Stomach (tissue), 9 donors: ENCODE data around the gene PRPF6. TPM values are rescaled to one million over a fixed set of nuclear protein-coding genes. Genes with fewer than 3 reads are reported as not detected.

ENCODE experiments used
- DNase-seq, 2 donors: peaks; one replicate each; pipeline versions ENCODE4 v3.0.0 to v3.0.0-alpha.2; 2013 to 2019
- H3K27ac ChIP-seq, 5 donors: fragments of 200-600 bp in 4 of 5; sonication (generic) in 4 of 5; one replicate each; pipeline ENCODE4 v1.5.1; 2013 to 2019; ENCODE audit warnings: mild to moderate bottlenecking in 1 of 5, moderate library complexity in 1 of 5
- H3K27me3 ChIP-seq, 3 donors: fragments of 200-600 bp; sonication (generic); one replicate each; pipeline ENCODE4 v1.5.1; 2017 to 2019; ENCODE audit warnings: mixed run types in 1 of 3
- H3K36me3 ChIP-seq, 4 donors: fragments of 200-600 bp; sonication (generic); 1 replicate in 3 of 4; 2 replicates in 1 of 4; pipeline ENCODE4 v1.5.1; 2016 to 2019
- H3K4me1 ChIP-seq, 4 donors: fragments of 200-600 bp; sonication (generic); one replicate each; pipeline ENCODE4 v1.5.1; 2016 to 2019
- H3K4me3 ChIP-seq, 4 donors: fragments of 200-600 bp; sonication (generic) in 3 of 4; one replicate each; pipeline ENCODE4 v1.5.1; 2016 to 2019; ENCODE audit warnings: mild to moderate bottlenecking in 1 of 4
- H3K9me3 ChIP-seq, 4 donors: fragments of 200-600 bp; sonication (generic); one replicate each; pipeline ENCODE4 v1.5.1; 2016 to 2019
- CTCF ChIP-seq, 7 experiments: fragments of 450-650 bp in 4 of 7; fragments of 200-600 bp in 3 of 7; sonication (generic) in 3 of 7; IDR thresholded peaks; one replicate each; pipeline ENCODE4 v1.5.1; 2016 to 2019; ENCODE audit warnings: antibody characterized with exemption in 7 of 7, control low read depth in 2 of 7, mild to moderate bottlenecking in 1 of 7
- EP300 ChIP-seq: sonication (generic); formaldehyde crosslinking; IDR thresholded peaks from one replicate; pipeline ENCODE4 v1.6.1; 2017; ENCODE audit warnings: antibody characterized with exemption
- POLR2A ChIP-seq, 4 donors: fragments of 450-650 bp; IDR thresholded peaks; one replicate each; pipeline ENCODE4 v1.6.1; 2016; ENCODE audit warnings: antibody characterized with exemption in 4 of 4, control low read depth in 2 of 4, mild to moderate bottlenecking in 1 of 4, moderate library complexity in 1 of 4
- POLR2AphosphoS5 ChIP-seq, 3 donors: sonication (generic); formaldehyde crosslinking; IDR thresholded peaks; one replicate each; pipeline ENCODE4 v1.6.1; 2016; ENCODE audit warnings: antibody characterized with exemption in 3 of 3
- WGBS, 5 donors: extraction: QIAGEN DNeasy Blood & Tissue Kit in 3 of 5; methylation state at CpG; one replicate each; pipeline versions ENCODE4 v1.1.5 to v1.1.7; 2013 to 2018; 5-methylcytosine and 5-hydroxymethylcytosine counted together
- intact Hi-C: fragments of 100-400 bp; cut with DNase I; formaldehyde crosslinking; loops from one replicate; pipeline ENCODE4 v1.15.1; 2023; ENCODE audit warnings: low total_unique reads
- polyA plus RNA-seq, 3 donors: library from polyadenylated mRNA; stranded (reverse); fragments of 200-250 nt; gene quantifications; one replicate each; pipeline ENCODE4 v1.2.3, GENCODE V29; 2013
- total RNA-seq, 5 donors: library from RNA; depleted of rRNA; stranded (reverse); fragments of >200 nt; gene quantifications; one replicate each; pipeline versions ENCODE4 v1.1.0 to v1.2.3, GENCODE V29; 2014 to 2016
- donor health status: healthy with polysubstance abuse.
- donor health status: Bipolar disorder and iron deficiency.
- donor health status: healthy.

The PRPF6 gene
- total and polyA plus RNA-seq, 8 donors = 27.0 to 67.4 (median 39.6) TPM

GRCh38 chr20:64049878-64050260, 68.9 kb downstream of the PRPF6 start:
- H3K27me3 ChIP-seq = peaks cover 33 to 100% (median 76%) of the 10 kb centered on the region in 3 donors
- no peak for TF ChIP-seq EP300
- no peak for TF ChIP-seq POLR2AphosphoS5 (IDR thresholded peaks at IDR 0.05)
- TF ChIP-seq CTCF (IDR thresholded peaks at IDR 0.05) = no peak
- no peak for TF ChIP-seq POLR2A (IDR thresholded peaks at IDR 0.05)
- intact Hi-C loops = no loop called here

GRCh38 chr20:64050261-64051032, 69.5 kb downstream of the PRPF6 start:
- intact Hi-C loops = no loop called here
- WGBS, 5 donors = 73 to 78% (median 75%) methylated on average over 16 to 23 of the region's 23 CpGs
- H3K4me3 ChIP-seq = peak overlapping the region in 3 of 4 donors; percentile 21 to 47 (median 23)

More at GRCh38 chr20:64049878-64050260, 68.9 kb downstream of the PRPF6 start:
- Histone ChIP-seq H3K4me1 (peaks cover 17 to 24% (median 19%) of the 10 kb centered on the region in 4 donors), H3K4me3 (peak overlapping the region; percentile 21 to 47 (median 30)), H3K9me3 (no peaks in the 10 kb centered on the region), H3K36me3 (no peaks in the 10 kb centered on the region), H3K27ac (peak overlapping the region; percentile 18 to 79 (median 66))
- WGBS, 5 donors = 15 to 47% (median 25%) methylated on average over 2 to 16 of the region's 16 CpGs
- DNase-seq = no peak

GRCh38 chr20:64051033-64051452, 70.1 kb downstream of the PRPF6 start:
- peaks cover 17 to 31% (median 19%) of the 10 kb centered on the region in 4 donors for H3K4me1 ChIP-seq
- WGBS, 5 donors = 70 to 84% (median 73%) methylated on average over 6 to 11 of the region's 11 CpGs
- DNase-seq = no peak
- peak overlapping the region; percentile 25 to 79 (median 66) for H3K27ac ChIP-seq
- H3K36me3 ChIP-seq = no peaks in the 10 kb centered on the region
- intact Hi-C loops = no loop called here
- TF ChIP-seq CTCF (IDR thresholded peaks at IDR 0.05) (no peak), EP300 (no peak), POLR2A (IDR thresholded peaks at IDR 0.05) (no peak), POLR2AphosphoS5 (IDR thresholded peaks at IDR 0.05) (no peak)
- peaks cover 27 to 100% (median 74%) of the 10 kb centered on the region in 3 donors for H3K27me3 ChIP-seq
- no peaks in the 10 kb centered on the region for H3K9me3 ChIP-seq
- H3K4me3 ChIP-seq = no peak overlapping the region

More at GRCh38 chr20:64050261-64051032, 69.5 kb downstream of the PRPF6 start:
- Histone ChIP-seq H3K27ac (peak overlapping the region; percentile 18 to 79 (median 66)), H3K9me3 (no peaks in the 10 kb centered on the region), H3K27me3 (peaks cover 30 to 100% (median 73%) of the 10 kb centered on the region in 3 donors), H3K36me3 (no peaks in the 10 kb centered on the region), H3K4me1 (peaks cover 17 to 28% (median 19%) of the 10 kb centered on the region in 4 donors)
- no peak for TF ChIP-seq POLR2A (IDR thresholded peaks at IDR 0.05)
- no peak for TF ChIP-seq EP300
- no peak for TF ChIP-seq POLR2AphosphoS5 (IDR thresholded peaks at IDR 0.05)
- no peak for TF ChIP-seq CTCF (IDR thresholded peaks at IDR 0.05)
- DNase-seq = no peak

- Histone ChIP-seq H3K9me3 (no peaks in the 10 kb centered on the region), H3K4me1 (peaks cover 17 to 31% (median 19%) of the 10 kb centered on the region in 4 donors), H3K27ac (peak overlapping the region; percentile 3 to 79 (median 67)), H3K27me3 (peaks cover 25 to 100% (median 73%) of the 10 kb centered on the region in 3 donors), H3K4me3 (no peak overlapping the region), H3K36me3 (no peaks in the 10 kb centered on the region)
- TF ChIP-seq EP300 (no peak), POLR2AphosphoS5 (IDR thresholded peaks at IDR 0.05) (peak in 2 of 3 donors; percentile 40 to 66), POLR2A (IDR thresholded peaks at IDR 0.05) (no peak)
- intact Hi-C loops = no loop called here
- WGBS, 5 donors = 63 to 81% (median 73%) methylated on average over 6 to 15 of the region's 15 CpGs
- no peak for DNase-seq
These were observed 70.8 kb downstream of the PRPF6 start for GRCh38 chr20:64051561-64052325.
